ENCODE results near the gene FBXW8.

FBXW8 gene

DNA sequence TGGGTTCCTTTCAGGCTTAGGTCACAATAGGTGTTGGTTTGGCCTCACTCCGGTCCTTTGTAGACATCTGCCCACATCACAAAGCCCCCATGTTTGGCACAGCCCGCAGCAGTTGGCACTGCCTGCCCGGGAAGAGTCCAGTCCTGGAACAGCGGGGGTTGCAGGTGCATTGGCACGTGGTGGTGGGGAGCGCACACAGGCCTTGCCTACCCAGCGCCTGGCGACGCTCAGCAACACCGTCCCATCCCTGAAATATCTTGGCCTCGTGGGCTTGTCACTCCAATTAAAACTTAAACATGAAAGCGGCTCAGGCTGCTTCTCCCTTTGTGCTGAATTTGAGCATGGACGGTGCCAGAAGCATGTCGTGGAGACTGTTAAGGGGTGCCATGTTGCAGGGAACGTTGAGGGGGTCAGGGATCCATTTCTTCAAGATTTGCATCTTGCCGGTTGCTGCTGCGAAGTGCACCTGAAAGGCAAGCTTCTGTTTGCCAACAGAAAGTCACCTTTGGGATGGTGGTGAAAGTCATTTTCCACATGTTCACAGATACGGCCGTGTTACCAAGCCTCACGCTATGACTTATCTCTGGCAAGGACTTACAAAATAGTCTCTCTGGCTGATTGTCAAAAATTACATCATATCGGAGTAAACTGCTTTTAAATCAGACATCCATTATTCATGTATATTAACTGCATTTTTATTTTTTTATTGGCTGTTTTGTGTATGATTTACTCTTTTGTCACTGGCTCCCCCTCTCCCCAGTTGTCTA, 91.5 kb downstream of the FBXW8 start:
- Histone ChIP-seq H3K9me2 (replicated peaks; ENCODE audit: control insufficient read depth, low read length) (no peaks in the 10 kb centered on the region), H3K36me3 (ENCODE audit: control insufficient read depth, low read length) (peaks cover 63% of the 10 kb centered on the region), H3K27ac (ENCODE audit: low read depth, low read length) (no peak overlapping the region), H3K79me2 (ENCODE audit: control insufficient read depth, low read length) (peaks cover 15% of the 10 kb centered on the region), H3K27me3 (ENCODE audit: control insufficient read depth, low read length) (no peaks in the 10 kb centered on the region), H4K20me1 (ENCODE audit: control insufficient read depth, insufficient read depth, low read depth, low read length) (no peaks in the 10 kb centered on the region), H3K9me3 (ENCODE audit: control insufficient read depth, insufficient read depth, low read length) (no peaks in the 10 kb centered on the region), H3K4me3 (ENCODE audit: low read length) (no peak overlapping the region), H3F3A (ENCODE audit: control insufficient read depth, insufficient read depth) (no peaks in the 10 kb centered on the region), H3K4me2 (ENCODE audit: low read length) (no peak overlapping the region), H3K4me1 (ENCODE audit: control insufficient read depth, low read length) (peaks cover 23% of the 10 kb centered on the region)
- TF ChIP-seq EZH2phosphoT487 (IDR thresholded peaks at IDR 0.05; ENCODE audit: borderline replicate concordance, low read length) = no peak
- no peak for TF ChIP-seq CTCF (IDR thresholded peaks at IDR 0.05; ENCODE audit: low read depth, low read length, poor library complexity, severe bottlenecking)

- Histone ChIP-seq H3K9me3 (ENCODE audit: control insufficient read depth, insufficient read depth, low read length) (no peaks in the 10 kb centered on the region), H3K4me2 (ENCODE audit: low read length) (no peak overlapping the region), H3F3A (ENCODE audit: control insufficient read depth, insufficient read depth) (peaks cover 6% of the 10 kb centered on the region; the same call in 1 of the 2 replicates), H3K79me2 (ENCODE audit: control insufficient read depth, low read length) (peaks cover 15% of the 10 kb centered on the region), H3K27ac (ENCODE audit: low read depth, low read length) (no peak overlapping the region), H3K36me3 (ENCODE audit: control insufficient read depth, low read length) (peaks cover 67% of the 10 kb centered on the region), H4K20me1 (ENCODE audit: control insufficient read depth, insufficient read depth, low read depth, low read length) (no peaks in the 10 kb centered on the region), H3K27me3 (ENCODE audit: control insufficient read depth, low read length) (no peaks in the 10 kb centered on the region), H3K9me2 (replicated peaks; ENCODE audit: control insufficient read depth, low read length) (no peaks in the 10 kb centered on the region), H3K4me1 (ENCODE audit: control insufficient read depth, low read length) (peaks cover 22% of the 10 kb centered on the region), H3K4me3 (ENCODE audit: low read length) (no peak overlapping the region)
- TF ChIP-seq CTCF (IDR thresholded peaks at IDR 0.05; ENCODE audit: low read depth, low read length, poor library complexity, severe bottlenecking) = no peak
- TF ChIP-seq EZH2phosphoT487 (IDR thresholded peaks at IDR 0.05; ENCODE audit: borderline replicate concordance, low read length) = no peak
Measured at GRCh38 chr12:117003883-117004404, 93.2 kb downstream of the FBXW8 start.

DNA sequence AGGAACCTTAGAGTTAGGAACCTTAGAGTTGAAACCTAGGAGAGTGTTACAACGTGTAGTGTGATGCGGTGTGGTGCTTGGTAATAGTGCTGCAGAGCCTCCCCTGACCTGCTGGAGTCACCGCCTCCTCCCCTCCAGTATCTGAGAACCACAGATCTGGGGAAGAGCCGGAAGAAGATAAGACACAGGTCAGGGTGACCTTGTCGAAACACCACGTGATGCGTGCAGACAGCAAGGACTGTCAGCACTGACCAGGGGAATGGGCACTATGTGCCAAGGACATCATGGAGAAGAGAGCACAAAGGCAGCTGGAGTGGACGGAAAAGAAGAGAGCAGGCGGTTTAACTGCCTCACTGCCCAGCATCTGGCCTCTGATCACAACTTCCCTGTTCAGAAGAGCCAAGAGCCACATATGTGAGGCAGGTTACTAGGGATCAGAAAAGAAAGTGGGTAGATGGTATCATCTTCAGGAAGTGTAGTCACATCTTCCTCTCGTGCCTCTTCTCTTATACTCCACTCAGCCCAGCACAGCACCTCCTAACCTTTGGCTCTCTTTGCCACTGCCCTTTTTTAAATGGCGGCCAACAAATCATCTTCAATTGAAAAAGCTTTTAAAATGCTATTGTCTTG, 94.8 kb downstream of the FBXW8 start:
- Histone ChIP-seq H3K27me3 (ENCODE audit: control insufficient read depth, low read length) (no peaks in the 10 kb centered on the region), H3K36me3 (ENCODE audit: control insufficient read depth, low read length) (peaks cover 73% of the 10 kb centered on the region), H3K4me2 (ENCODE audit: low read length) (no peak overlapping the region), H3K4me3 (ENCODE audit: low read length) (no peak overlapping the region), H3K4me1 (ENCODE audit: control insufficient read depth, low read length) (peaks cover 6% of the 10 kb centered on the region), H3K9me2 (replicated peaks; ENCODE audit: control insufficient read depth, low read length) (no peaks in the 10 kb centered on the region), H3K79me2 (ENCODE audit: control insufficient read depth, low read length) (peaks cover 14% of the 10 kb centered on the region), H3K27ac (ENCODE audit: low read depth, low read length) (no peak overlapping the region), H4K20me1 (ENCODE audit: control insufficient read depth, insufficient read depth, low read depth, low read length) (no peaks in the 10 kb centered on the region), H3F3A (ENCODE audit: control insufficient read depth, insufficient read depth) (peaks cover 6% of the 10 kb centered on the region; the same call in 1 of the 2 replicates), H3K9me3 (ENCODE audit: control insufficient read depth, insufficient read depth, low read length) (no peaks in the 10 kb centered on the region)
- no peak for TF ChIP-seq CTCF (IDR thresholded peaks at IDR 0.05; ENCODE audit: low read depth, low read length, poor library complexity, severe bottlenecking)
- no peak for TF ChIP-seq EZH2phosphoT487 (IDR thresholded peaks at IDR 0.05; ENCODE audit: borderline replicate concordance, low read length)
